ENCODE data around the gene HMGXB4.
"Not testable (repeated sequence)": the region's sequence is repeated elsewhere in the genome, so short reads cannot be mapped to it uniquely, and the experiment has no call there.

Gene HMGXB4

GRCh38 chr22:35257321-35258190, at the start of gene HMGXB4:
Gene HMGXB4 (plus strand): TSS chr22:35257493. CDS start chr22:35262391, 4,898 bp downstream.
- peak; percentile 84 to 89 (median 88) for DNase-seq

- no peak for DNase-seq
Observed at GRCh38 chr22:35208003-35208402, 49.3 kb upstream of the HMGXB4 start.

- no peak for DNase-seq
Observed at GRCh38 chr22:35209203-35209602, 48.1 kb upstream of the HMGXB4 start.

- no peak for DNase-seq
Observed at GRCh38 chr22:35212009-35212408, 45.3 kb upstream of the HMGXB4 start.

- DNase-seq = no peak
Observed at GRCh38 chr22:35212996-35213395, 44.3 kb upstream of the HMGXB4 start.

GRCh38 chr22:35214968-35215367, 42.3 kb upstream of the HMGXB4 start:
- no peak for DNase-seq

GRCh38 chr22:35215993-35216392, 41.3 kb upstream of the HMGXB4 start:
- DNase-seq = no peak

GRCh38 chr22:35217527-35217926, 39.8 kb upstream of the HMGXB4 start:
- DNase-seq = no peak

- DNase-seq = no peak
Observed at GRCh38 chr22:35218079-35218478, 39.2 kb upstream of the HMGXB4 start.

GRCh38 chr22:35219012-35219411, 38.3 kb upstream of the HMGXB4 start:
- DNase-seq = no peak

- no peak for DNase-seq
Observed at GRCh38 chr22:35220221-35220620, 37.1 kb upstream of the HMGXB4 start.

- no peak for DNase-seq
Observed at GRCh38 chr22:35225010-35225409, 32.3 kb upstream of the HMGXB4 start.

GRCh38 chr22:35226958-35227647, 30.2 kb upstream of the HMGXB4 start:
- DNase-seq = no peak

- DNase-seq = no peak
Observed at GRCh38 chr22:35229865-35230264, 27.4 kb upstream of the HMGXB4 start.

GRCh38 chr22:35230417-35230816, 26.9 kb upstream of the HMGXB4 start:
- no peak for DNase-seq

GRCh38 chr22:35230839-35231584, 26.3 kb upstream of the HMGXB4 start:
- peak in 1 of 3 experiments; percentile 20 for DNase-seq

GRCh38 chr22:35231585-35232084, 25.7 kb upstream of the HMGXB4 start:
- peak; percentile 43 to 81 (median 54) for DNase-seq

- not testable (repeated sequence) for DNase-seq
Observed at GRCh38 chr22:35238749-35239148, 18.5 kb upstream of the HMGXB4 start.

- DNase-seq = not testable (repeated sequence)
Observed at GRCh38 chr22:35244507-35244906, 12.8 kb upstream of the HMGXB4 start.

- no peak for DNase-seq
Observed at GRCh38 chr22:35250156-35250555, 7.1 kb upstream of the HMGXB4 start.

GRCh38 chr22:35253946-35254345, 3.3 kb upstream of the HMGXB4 start:
- DNase-seq = no peak

- DNase-seq = no peak
Observed at GRCh38 chr22:35257002-35257320, 332 bp upstream of the HMGXB4 start.
